G401 (cell line): Measurements from ENCODE around the gene ZBTB40. TPM values are rescaled to one million over a fixed set of nuclear protein-coding genes. Genes with fewer than 3 reads are reported as not detected.

Experiments used
- DNase-seq: peaks from one replicate; pipeline ENCODE4 v3.0.0-alpha.2; 2015; ENCODE audit warnings: low spot score
- in situ Hi-C: cut with HindIII; loops from 2 replicates; pipeline ENCODE4 v1.10.0; 2016; ENCODE audit warnings: low sequenced_read_pairs, mixed read lengths
- total RNA-seq: library from RNA; depleted of rRNA; stranded (reverse); fragments of >200 nt; shearing (Covaris generic); gene quantifications from 2 replicates; pipeline ENCODE4 v1.2.3, GENCODE V29; 2014

The ZBTB40 gene
- total RNA-seq, 1 experiment from 2014 or later, result 9.8 TPM

DNA sequence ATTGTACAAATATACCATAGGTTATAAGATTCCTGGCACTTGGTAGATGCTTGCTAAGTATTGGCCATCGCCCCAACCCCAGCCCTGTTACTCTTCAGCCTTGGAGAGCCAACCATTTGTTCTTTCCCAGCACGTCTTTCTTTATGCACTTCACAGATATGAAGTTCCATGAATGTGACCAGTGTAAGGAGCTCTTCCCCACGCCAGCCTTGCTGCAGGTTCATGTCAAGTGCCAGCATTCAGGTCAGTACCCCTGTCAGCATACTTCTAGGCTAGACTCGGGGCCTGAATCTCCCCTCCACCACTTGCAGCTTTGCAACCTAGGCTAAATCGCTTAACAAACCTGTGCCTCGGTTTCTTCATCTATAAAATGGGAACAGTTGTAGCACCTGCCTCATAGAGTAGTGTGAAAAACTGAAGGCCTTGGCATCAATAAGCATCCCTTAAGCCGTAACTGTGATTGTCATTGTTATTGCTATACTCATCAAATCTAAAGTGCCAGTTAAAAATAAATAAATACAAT lies 70.6 kb downstream of the ZBTB40 start:
- no peak for DNase-seq
- in situ Hi-C loops, result no loop called here

DNA sequence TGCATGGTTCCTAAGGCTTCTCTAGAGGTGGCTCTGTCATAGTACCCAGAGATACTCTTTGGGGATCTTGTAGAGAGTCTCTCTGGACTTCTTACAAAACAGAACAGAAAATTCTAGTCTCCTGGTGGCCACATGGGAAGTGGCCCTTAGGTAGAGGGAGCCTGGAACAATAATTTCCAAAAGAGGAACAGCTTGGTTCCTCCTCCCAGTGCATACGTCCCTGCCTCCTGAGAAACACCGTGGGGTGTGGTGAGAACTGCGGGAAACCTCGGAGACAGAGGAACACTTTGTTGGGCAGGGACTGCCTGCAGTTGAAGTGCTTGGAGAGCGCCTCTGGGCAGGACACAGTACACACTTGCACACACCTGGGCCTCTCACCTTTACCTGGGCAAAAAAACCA lies 72.8 kb downstream of the ZBTB40 start:
- in situ Hi-C loops, result no loop called here
- no peak for DNase-seq

DNA sequence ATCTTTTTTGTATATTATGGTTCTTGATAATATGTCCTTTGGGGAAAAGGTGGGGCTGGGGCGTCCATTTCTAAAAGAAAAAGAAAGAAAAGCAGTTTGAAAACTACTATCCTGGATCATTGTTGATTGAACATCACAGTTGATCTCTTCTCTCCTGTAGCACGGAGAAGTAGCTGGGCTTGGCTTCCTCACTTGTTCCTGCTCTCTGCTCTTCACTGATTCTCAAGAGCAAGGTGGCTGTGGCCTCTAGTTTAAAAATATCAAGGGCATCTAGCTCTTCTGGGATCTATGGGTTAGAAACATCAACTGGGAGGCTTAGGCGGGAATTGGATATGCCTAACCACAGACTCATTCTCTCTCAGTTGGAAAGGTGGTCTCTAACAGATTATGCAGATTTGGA lies 73.6 kb downstream of the ZBTB40 start:
- in situ Hi-C loops, result no loop called here
- DNase-seq, result no peak

DNA sequence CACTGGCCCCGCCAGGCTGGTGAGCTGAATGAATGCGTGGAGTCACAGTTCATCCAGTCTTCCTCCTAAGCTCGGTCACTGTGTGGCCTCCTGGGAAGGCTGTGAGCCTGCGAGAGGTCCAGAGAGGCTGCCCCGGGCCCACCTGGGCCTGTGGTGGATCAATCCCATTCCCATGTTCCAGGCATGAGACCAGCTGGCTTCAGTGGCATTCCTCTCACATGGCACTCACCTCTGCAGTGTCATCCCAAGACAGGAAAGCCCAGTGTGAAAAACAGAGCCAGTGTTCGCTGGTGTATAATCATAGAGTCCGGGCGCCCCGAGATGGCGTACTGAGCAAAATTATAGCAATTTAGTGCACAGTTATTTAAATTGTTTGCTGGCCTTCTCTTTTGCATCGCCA lies 74.0 kb downstream of the ZBTB40 start:
- in situ Hi-C loops, result no loop called here
- DNase-seq, result no peak

DNA sequence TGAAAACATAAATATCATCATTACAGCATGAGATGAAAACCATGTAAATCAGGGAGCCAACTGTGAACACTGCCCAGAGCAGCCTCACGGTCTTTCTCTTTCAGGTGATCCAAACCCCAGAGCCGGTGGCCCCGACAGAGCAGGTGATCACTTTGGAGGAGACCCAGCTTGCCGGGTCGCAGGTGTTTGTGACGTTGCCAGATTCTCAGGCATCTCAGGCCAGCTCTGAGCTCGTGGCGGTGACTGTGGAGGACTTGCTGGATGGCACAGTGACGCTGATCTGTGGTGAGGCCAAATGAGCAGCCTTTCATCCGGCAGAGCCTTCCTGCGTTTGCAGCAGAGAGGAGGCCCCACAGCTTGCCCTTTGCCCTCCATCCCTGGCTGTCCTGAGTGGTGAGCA lies 74.4 kb downstream of the ZBTB40 start:
- in situ Hi-C loops, result no loop called here
- DNase-seq, result peak; percentile 42

DNA sequence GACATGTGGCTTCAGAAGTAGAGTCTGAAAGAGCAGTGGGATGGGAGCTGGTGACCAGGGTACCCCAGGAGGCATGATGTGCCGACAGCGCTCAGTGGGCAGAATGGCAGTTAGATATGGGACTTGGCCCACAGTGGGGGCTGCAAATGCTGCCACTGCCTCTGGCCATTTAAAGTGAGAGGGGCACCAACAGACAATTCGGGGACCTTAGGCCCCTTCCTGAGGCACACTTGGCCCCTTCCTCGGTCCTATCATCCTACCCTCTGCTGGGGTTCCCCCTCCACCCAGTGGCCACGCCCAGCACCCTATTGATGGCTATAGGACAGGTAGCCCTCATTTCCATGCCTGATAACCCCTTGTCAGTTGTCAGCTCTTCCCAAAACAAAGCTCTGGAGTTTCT lies 75.0 kb downstream of the ZBTB40 start:
- in situ Hi-C loops, result no loop called here
- DNase-seq, result no peak

DNA sequence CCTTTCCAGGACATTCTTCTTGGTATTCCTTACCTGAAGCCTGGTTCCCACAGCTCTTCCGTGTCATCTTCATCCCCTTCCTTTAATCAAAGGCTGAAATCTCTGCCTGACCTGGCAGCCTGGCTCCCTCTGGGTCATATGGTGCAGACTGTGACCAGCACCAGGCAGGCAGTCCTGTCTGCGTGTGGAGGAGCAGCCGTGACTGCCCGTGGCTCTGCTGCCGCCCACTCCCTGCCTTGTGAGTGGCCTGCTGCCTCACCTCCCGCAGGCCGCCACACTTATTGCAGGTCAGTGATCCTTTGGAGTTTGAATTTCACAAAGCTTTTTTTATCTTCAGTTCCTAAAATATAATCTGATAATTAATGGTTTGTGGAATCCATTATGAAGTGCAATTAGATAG lies 75.5 kb downstream of the ZBTB40 start:
- peak; percentile 27 for DNase-seq

DNA sequence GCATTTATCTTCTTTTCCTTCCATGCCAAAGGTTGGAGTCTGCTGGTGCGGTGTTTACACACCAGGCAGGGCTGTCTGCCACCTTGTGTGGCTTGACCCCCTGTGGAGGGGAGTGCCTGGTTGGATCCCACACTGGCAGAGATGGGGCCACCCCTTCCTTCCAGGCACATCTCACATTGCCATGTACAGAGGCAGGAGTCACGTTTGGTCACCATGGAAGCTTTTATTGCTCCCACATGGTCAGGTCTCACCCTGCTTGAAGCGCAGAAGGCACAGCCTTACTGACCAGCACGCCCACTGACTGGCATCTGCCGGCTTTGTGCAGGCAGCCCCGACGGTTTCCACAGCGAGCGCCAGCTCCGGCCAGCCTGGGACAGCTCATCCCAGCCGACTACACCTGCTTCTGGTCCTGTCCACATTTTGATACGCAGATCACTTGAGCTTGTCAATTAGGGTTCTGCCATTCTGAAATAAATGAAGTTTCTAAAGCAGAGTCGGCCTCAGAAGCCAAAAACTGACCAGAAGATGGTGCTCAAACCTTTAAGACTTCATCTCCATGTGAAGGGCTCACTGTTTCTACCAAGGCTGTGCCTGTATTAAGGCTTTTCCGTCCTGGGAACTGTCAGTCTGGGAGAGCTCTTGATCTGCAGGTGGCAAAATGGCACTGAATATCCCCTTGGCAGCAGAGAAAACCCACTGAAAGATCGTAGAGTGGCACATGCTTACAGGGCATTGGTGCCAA lies 76.1 kb downstream of the ZBTB40 start:
- in situ Hi-C loops, result no loop called here
- peak; percentile 70 for DNase-seq

More for the DNA sequence above, 75.5 kb downstream of the ZBTB40 start:
- in situ Hi-C loops, result no loop called here

DNA sequence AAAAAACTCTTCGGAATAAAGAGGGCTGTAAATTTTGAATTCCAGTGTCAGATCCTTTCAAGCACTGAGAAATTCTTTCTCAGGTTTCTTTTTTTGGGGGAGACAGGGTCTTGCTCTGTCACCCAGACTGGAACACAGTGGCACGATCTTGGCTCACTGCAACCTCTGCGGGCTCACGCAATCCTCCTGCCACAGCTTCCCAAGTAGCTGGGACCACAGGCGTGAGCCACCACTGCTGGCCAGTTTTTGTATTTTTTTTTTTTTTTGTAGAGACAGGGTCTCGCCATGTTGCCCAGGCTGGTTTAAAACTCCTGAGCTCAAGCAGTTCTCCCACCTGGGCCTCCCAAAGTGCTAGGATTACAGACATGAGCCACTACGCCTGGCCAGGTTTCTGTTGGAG lies 76.8 kb downstream of the ZBTB40 start:
- no peak for DNase-seq
- in situ Hi-C loops, result no loop called here

DNA sequence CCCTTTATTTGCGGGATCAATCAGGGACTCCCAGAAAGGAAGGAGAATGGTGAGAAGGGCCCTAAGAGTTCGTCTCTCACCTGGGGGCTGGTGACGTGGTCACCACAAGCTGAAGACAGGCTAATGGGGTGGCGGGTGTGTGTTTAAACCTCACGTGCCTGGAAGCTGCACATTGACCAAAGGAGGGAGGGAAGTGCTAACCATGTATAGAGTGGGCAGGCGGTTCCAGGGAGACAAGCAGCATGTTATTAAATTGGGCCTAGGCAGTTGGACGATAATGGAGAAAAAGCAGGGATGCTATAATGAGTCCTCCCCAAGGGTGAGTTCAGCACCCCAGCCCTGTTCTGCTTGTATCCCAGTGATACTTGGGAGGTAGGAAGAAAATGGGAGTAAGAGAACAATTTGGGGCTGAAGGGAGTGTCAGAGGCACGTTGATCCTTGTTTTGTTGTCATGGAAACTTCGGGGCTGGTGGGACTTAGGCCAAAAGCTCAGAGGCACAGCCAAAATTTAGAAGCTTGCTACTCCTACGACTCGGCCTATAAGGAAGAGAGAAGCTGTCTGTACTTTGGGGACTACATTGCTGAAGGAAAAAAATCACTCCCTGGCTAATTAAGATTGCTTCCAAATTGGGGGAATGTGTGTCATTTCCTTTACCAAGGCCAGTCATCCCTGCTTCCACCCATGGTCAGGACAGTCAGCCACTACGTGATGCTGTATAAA lies 78.4 kb downstream of the ZBTB40 start:
- DNase-seq, result no peak

DNA sequence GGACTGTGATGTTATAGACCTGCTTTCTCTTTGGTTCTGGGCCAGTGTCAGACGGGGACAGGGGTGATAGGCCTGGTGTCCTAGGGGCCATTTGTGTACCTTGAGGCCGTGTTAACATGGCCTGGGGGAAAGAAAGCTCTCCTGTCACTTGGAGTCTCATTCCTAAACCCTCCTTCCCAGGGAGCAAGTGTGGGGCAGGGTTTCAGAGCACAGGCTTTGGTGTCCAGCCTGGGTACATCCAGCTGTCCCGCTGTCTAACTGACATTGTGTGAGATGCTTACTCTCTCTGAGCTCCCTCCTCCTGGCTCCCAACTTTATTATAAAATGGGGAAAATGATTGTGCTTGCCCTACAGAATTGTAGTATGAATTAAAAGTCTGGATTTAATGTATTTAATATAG lies 79.1 kb downstream of the ZBTB40 start:
- in situ Hi-C loops, result no loop called here
- DNase-seq, result no peak

More for the DNA sequence above, 78.4 kb downstream of the ZBTB40 start:
- in situ Hi-C loops, result no loop called here

DNA sequence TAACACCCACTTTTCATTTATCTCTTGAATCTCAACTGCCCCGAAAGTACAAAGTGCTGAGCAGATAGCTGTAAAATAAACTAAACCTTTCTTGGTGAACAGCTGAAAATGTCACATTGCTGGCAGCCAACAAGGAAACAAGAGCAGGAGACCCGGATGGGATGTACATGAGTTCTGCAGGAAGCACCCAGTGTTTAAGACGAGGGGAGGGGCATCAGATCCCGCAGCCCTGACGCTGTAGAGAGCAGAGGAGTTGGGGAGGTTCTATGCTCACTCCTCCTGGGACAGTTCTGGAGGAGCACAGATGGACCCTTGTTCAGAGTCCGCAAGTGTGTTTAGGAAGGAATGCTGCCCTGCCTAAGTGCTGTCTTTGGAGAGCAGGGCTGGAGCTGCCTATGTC lies 79.6 kb downstream of the ZBTB40 start:
- no peak for DNase-seq
- in situ Hi-C loops, result no loop called here

DNA sequence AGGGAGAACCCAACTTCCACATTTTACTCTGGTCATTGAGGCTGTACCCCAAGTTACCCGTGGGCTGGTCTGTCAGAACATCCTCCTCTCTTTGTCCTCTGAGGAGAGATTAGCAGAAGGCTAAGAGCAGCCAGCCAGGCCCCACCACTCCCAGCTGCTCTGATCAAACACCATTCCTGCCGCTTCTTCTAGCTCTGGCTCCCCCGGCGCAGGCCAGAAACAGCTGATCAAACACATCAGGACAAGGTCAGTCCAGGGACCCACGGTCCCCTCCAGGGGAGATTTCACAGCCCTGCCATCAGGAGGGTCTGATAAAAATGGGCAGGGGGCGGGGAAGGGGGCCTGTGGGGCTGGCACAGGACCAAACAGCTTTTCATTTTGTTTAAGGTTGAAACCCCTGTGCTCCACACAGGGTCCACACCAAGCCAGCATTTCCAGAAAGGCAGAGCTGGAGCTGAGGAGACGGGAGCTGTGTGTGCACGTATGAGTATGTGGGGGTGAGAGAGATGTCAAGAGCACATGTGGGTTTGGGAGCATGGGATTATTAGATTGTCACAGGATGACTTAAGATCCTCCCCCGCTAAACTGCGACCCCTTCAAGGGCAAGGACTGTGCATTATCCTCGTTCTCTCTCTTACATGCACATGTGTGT lies 81.7 kb downstream of the ZBTB40 start:
- no peak for DNase-seq

DNA sequence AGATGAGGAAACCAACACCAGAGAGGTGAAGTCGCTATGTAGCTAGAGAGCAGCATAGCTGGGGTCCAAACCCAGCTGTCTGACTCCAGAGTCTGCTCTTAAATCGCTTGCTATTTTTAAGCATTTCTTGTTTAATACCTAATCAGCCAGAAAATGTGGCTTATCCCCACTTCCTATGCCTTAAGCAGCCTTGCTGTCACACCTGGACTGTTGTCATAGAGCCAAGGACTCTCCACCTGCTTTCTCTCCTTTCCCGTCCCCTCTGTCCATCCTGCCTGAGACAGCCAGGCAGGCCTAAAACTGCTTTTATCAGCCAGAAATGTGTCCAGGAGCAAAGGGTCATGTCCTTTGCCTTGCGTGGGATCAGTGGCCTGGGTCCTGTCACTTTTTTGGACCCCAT lies 83.3 kb downstream of the ZBTB40 start:
- in situ Hi-C loops, result no loop called here
- DNase-seq, result no peak

More for the DNA sequence above, 81.7 kb downstream of the ZBTB40 start:
- in situ Hi-C loops, result no loop called here

DNA sequence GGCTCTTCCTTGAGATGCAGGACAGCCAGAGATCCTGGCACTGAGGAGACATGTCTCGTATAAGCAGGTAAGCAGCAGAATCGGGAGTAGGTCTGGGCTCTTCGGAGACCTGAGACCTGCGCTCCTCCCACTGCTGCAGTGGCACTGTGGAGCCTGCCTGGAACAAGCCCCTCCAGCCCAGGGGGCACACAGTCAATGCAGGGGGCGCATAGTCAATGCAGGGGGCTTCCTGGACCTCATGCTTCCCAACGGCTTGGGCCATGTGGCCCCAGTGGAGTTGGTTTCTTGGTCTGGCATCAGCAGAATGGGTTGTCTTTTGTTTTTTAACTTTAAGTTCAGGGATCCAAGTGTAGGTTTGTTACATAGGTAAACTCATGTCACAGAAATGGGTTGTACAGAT lies 83.7 kb downstream of the ZBTB40 start:
- no peak for DNase-seq
- in situ Hi-C loops, result no loop called here

DNA sequence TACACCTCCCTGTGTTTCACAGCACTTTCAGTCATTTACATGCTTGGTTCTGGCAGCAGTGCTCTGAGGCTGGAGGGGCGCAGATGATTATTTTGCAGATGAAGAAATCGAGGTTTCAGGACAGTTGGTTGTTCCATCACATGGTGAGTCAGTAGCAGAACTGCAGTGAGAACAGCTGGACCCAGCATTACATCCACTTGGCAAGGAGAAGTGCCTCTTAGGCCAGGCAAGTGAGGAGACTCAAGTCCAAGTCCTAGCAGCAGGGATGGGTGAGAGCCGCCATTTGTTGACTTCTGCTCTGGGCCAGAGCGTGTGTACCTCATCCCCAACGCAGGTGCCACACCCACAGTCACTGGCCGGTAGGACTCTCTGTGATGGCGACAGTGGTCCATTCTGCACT lies 84.9 kb downstream of the ZBTB40 start:
- no peak for DNase-seq
- in situ Hi-C loops, result no loop called here

DNA sequence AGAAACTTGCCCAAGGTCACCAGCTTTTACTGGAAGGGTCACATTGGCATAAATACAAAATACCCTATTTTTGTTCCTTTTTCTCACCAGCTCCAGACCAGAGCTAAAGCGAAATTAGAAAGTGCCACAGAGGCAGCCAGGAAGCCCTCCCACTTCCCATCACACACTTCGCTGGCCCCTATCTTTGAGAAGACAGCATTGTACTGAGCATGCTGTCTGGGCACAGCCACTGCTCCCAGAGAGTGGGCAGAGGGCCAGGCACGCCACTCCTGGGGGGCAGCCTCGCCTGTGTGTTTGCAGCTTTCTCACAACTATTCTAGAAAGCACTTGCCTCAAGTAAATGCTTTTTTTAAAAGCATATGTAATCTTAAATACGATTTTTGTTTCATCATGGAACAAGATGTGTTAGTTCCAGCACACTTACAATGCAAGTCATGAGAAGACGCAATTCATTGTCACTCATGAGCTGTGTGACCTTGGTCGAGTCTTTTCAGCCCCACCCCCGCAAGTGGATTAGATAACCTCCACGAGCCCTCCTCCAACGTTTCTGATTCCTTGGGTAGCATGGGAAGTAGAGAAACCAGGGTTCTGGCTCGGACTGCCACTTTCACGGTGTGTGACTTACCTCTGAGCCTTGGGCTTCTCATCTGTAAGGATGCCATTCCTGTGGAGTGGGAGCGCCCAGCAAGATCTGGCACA lies 85.9 kb downstream of the ZBTB40 start:
- no peak for DNase-seq
- in situ Hi-C loops, result no loop called here

DNA sequence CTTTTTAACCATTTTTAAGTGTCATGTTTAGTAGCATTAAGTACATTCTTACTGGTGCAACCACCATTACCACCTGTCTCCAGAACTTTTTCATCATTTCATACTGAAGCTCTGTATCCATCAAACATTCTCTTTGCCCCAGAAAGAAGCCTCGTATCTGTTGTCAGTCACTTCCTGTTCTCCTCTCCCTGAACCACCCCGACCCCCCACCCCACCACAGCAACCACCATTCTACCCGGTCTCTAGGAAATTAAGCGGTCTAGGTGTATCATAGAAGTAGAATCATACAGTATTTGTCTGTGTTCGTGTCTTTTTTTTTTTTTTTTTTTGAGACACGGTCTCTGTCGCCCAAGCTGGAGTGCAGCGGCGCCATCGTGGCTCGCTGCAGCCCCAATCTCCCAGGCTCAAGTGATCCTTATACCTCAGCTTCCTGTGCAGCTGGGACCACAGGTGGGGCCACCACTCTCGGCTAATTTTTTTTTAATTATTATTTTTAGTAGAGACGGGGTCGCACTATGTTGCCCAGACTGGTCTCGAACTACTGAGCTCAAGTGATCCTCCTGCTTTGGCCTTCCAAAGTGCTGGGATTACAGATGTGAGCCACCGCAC lies 88.0 kb downstream of the ZBTB40 start:
- no peak for DNase-seq
- in situ Hi-C loops, result no loop called here

DNA sequence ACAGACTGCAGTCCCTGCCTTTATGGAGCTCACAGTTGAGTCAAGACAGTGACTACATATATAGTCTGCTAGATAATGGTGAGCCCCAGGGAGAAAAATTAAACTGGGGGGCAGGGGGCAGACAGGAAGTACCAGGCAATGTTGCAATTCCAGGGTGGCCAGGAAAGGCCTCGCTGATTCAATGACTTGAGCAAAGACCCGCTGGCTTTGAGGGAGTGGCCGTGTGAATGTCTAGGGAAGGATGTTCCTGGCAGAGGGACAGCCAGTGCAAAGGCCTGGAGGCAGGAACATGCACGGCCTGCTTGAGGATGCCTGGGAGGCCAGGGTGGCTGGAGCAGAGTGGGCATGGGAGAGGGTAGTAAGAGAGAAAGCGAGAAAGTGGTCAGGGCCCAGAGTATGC lies 88.7 kb downstream of the ZBTB40 start:
- DNase-seq, result no peak
- in situ Hi-C loops, result no loop called here
